Activated CD8-positive, alpha-beta memory T cell treated with anti-CD3 and anti-CD28 coated beads for 48 hours (primary cell): ENCODE results near the gene TTC38.

ENCODE experiments used
- DNase-seq, 3 experiments: peaks; one replicate each; pipeline ENCODE4 v3.0.0-alpha.2; 2020; ENCODE audit warnings: low read depth in 2 of 3, low spot score in 2 of 3

TTC38 gene

GRCh38 chr22:46327691-46328465, 60.1 kb downstream of the TTC38 start:
- DNase-seq = no peak

GRCh38 chr22:46328797-46329196, 61.0 kb downstream of the TTC38 start:
- no peak for DNase-seq

GRCh38 chr22:46329616-46330015, 61.8 kb downstream of the TTC38 start:
- no peak for DNase-seq

- DNase-seq = no peak
Observed at GRCh38 chr22:46330426-46330825, 62.6 kb downstream of the TTC38 start.

- no peak for DNase-seq
Observed at GRCh38 chr22:46331496-46331895, 63.7 kb downstream of the TTC38 start.

- DNase-seq = peak; percentile 44 to 69 (median 59)
Observed at GRCh38 chr22:46335201-46336118, 67.7 kb downstream of the TTC38 start, which contains the start of gene TRMU. TRMU (plus strand) TSS chr22:46335714; CDS start chr22:46335765, 51 bp downstream.

- DNase-seq = no peak
Observed at GRCh38 chr22:46336119-46337078, 68.6 kb downstream of the TTC38 start.

GRCh38 chr22:46337870-46338269, 70.1 kb downstream of the TTC38 start:
- DNase-seq = no peak

GRCh38 chr22:46338636-46339035, 70.8 kb downstream of the TTC38 start:
- DNase-seq = no peak

- no peak for DNase-seq
Observed at GRCh38 chr22:46339956-46340355, 72.1 kb downstream of the TTC38 start.

GRCh38 chr22:46340676-46341075, 72.9 kb downstream of the TTC38 start:
- DNase-seq = no peak
